Subcutaneous adipose tissue (tissue), 4 donors: ENCODE data around the gene RARA. TPM values are rescaled to one million over a fixed set of nuclear protein-coding genes. Genes with fewer than 3 reads are reported as not detected.

Experiments used
- total RNA-seq, 4 donors: library from RNA; depleted of rRNA; stranded (reverse); fragments of >200 nt; gene quantifications; one replicate each; pipeline ENCODE4 v1.1.0, GENCODE V29; 2016
- TF ChIP-seq, protein P1 (sequence below): fragments of 450-650 bp; IDR thresholded peaks from one replicate; pipeline ENCODE4 v1.5.1; 2016; ENCODE audit warnings: low read depth, mild to moderate bottlenecking, control low read depth, antibody characterized with exemption, moderate library complexity

Gene RARA
- total RNA-seq, 4 donors from 2014 or later = 13.9 to 21.5 (median 17.9) TPM

DNA sequence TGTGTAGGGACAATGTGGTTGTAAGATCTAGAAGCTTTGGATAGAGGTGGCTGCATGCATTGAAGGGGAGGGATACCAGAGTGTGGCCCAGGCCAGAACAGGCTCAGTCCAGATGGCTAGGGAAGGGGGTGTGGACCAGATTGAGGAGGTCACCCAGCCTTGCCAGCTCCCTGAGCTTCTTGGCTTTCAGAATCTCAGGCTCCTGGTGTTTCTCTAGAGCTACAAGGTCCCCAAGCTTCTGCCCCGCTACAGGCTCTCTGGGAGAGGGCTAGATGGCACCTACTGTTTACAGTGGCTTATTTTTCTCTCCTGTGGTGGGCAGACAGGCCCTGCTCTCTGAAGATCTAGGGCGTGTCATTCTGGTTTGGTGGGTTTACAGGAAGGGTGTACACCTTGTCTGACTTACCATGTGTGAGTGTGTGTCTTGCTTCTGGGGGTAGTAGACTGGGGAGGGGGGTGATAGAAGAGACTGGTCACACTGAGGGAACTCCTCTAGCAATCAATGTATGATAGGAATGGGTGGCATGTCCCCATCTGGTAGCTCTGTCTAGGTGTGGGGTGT, 1.1 kb downstream of the RARA start:
- TF ChIP-seq, protein P1, sequence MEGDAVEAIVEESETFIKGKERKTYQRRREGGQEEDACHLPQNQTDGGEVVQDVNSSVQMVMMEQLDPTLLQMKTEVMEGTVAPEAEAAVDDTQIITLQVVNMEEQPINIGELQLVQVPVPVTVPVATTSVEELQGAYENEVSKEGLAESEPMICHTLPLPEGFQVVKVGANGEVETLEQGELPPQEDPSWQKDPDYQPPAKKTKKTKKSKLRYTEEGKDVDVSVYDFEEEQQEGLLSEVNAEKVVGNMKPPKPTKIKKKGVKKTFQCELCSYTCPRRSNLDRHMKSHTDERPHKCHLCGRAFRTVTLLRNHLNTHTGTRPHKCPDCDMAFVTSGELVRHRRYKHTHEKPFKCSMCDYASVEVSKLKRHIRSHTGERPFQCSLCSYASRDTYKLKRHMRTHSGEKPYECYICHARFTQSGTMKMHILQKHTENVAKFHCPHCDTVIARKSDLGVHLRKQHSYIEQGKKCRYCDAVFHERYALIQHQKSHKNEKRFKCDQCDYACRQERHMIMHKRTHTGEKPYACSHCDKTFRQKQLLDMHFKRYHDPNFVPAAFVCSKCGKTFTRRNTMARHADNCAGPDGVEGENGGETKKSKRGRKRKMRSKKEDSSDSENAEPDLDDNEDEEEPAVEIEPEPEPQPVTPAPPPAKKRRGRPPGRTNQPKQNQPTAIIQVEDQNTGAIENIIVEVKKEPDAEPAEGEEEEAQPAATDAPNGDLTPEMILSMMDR = no peak

DNA sequence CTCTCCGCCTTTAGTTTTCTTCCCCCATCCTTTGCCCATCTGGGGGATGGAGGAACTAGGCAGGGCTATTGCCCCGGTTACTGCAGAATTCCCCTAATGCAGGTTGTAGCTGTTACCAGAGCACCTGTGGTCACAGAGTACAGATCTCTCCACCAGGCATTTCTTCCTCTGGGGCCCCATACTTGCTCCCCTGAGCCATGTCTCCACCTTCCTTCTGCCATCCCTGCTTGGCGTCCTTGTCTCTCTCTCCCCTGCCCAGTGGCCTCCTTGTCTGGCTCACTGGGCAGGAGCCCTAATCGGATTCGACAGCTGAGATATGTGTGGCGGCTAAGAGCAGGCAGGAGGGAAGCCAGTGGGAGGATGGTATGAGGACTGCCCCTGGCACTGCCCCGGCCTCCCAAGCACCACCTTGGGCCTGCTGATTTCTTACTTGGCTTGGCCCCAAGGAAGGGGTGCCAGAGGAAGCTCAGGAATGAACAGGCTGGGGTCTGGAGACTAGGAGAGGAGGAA, 2.0 kb downstream of the RARA start:
- TF ChIP-seq, protein P1 = no peak

DNA sequence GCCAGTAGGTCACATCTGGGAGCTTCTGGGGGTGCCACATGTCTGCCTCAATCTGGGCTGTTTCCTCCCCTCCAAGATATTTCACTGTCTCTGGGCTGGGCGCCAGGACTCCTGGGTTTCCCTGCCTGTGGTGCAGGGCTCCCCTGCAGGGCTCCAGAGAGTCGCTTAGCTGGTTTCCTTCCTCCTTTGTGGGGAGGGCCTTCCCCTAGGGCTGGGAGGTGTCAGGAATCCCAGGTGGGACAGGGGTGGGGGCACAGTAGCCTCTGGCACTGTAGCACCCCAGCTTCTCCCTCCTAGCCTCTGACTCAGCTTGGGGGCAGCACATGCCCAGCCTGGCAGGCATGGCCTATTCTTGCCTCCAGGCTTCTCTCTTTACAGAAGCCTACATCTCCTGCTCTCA, 2.6 kb downstream of the RARA start:
- TF ChIP-seq, protein P1 = no peak

DNA sequence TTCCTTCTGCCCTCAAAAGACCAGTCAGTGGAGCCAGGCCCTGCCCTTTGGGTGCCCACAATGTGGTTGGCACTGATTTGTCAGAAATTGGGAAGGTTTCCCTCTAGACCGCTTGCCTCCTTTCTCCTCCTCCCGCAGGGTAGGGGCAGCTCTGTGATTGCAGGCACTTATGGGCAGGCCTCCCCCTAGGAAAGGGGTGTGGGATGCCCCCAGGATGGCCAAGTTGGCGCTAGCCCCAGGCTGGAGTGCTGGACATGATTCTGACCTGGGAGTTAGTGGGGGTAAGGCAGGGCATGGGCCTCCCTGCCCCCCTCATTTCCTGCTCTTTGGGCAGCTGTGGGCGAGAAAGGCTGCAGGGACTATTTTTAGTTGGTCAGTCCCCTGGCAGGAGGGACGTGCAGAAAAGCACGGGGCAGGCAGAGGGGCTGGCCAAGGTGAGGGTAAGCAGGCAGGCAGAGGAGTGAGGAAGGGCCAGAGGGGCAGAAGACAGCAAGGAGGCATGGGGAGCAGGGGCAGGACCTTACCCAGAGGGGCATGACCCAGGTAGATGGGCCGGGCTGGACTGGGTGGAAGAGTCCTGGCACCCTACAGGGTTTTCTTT, 3.3 kb downstream of the RARA start:
- TF ChIP-seq, protein P1 = no peak

DNA sequence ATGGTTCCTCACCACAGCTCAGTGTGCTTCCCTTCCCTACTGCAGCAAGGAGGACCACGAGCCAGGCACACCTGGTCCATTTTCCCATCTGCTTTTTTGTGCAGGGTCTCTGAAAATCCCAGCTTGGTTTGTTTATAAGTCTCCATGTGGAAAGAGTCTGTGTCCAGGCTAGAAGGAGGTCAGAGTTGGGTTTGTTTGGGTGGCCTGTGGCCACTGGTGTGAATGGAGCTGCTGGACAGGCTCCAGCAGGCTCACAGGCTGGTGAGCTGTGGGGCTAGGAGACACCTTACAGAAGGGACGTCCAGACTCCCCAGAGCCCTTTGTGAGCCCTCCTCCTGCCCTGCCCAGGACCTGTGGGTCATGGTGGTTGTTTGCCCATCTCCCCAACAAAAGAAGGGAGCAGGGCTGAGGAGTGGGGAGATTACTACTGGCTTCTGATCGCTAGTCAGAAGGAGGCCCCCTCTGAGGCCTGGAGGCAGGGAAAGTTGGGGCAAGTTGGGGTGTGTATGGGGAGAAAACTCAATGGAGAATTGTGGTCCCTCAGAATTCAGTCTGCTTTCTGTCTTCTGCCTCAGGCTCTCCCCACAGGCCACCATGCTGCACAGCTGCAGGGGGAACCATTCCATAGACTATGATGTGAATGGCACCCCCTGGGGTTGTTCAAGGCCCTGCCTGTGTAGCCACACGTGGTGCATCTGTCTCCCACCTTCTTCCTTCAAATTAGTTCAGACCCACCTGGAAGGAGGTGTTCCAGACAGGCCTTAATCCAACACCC, 4.1 kb downstream of the RARA start:
- TF ChIP-seq, protein P1 = no peak

DNA sequence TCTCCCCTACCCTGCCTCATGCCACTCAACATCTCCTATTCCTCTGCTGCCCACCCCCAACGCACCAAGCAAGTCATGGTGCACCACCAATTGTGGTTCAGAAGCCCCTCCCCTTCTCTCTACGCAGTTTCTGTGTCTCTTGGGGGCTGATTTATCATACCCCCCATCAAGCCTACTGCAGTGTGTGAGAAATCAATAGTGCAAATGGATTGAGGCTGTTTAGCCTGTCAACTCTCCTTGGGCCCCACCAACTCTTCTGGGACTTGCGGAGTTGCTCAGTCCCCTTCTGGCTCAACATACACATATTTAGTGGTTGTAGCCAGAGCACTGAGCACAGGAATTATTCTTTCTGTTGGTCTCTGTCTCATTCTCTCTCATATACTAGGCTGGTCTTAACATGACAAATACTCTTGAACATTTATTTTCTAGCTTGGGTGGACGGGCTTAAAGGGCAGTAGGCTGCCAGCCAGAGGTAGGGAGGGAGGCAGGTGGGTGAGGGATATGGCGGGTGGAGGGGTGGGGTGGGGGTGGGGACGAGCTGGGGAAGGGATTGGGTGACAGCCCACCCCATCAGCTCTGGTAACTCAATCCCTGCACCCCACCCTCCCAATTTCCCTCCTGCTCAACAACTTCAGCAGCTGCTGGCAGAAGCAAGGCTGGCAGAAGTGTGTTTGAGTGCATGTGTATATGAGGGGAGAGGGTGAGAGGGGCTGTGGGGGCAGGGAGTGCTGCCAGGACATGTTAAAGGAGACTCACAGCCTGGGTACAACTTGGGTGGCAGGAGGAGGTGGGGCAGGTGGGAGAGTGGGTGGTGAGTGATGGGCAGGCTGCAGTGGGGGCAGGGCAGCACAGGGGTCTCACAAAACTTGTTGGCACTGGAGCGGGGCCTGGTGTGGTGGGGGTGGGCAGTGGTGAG, 4.9 kb downstream of the RARA start:
- TF ChIP-seq, protein P1 = no peak
